WTC11 (cell line): ENCODE measurements around the gene SLC27A6. TPM values are rescaled to one million over a fixed set of nuclear protein-coding genes. Genes with fewer than 3 reads are reported as not detected.

Experiments used
- ATAC-seq: fragments of 200-7000 bp; cut with Tn5 transposase; 2 replicates; pipeline ENCODE4 v1.10.0; 2021; ENCODE audit warnings: mild to moderate bottlenecking, moderate library complexity
- CTCF ChIA-PET: fragments of 300-600 bp; sonication (Branson Sonifier 250); formaldehyde crosslinking; loops from one replicate; lab custom pipeline; 2021; ENCODE audit warnings: antibody characterized with exemption; lab: Charles Lee
- POLR2A ChIA-PET: fragments of 350-600 bp; sonication (Branson Sonifier 250); formaldehyde crosslinking; loops from one replicate; lab custom pipeline; 2021; ENCODE audit warnings: antibody characterized with exemption; lab: Charles Lee
- DNase-seq: peaks from one replicate; pipeline ENCODE4 v3.0.0; 2021; ENCODE audit warnings: low spot score
- H3K27ac Mint-ChIP-seq: 2 replicates; pipeline ENCODE4 v1.8.0; 2021; ENCODE audit warnings: mixed read lengths
- H3K27me3 Mint-ChIP-seq: 2 replicates; pipeline ENCODE4 v1.8.0; 2021; ENCODE audit warnings: low read depth, mild to moderate bottlenecking, moderate library complexity, mixed read lengths
- H3K36me3 Mint-ChIP-seq: 2 replicates; pipeline ENCODE4 v1.8.0; 2021; ENCODE audit warnings: mixed read lengths
- H3K4me1 Mint-ChIP-seq: 2 replicates; pipeline ENCODE4 v1.8.0; 2022; ENCODE audit warnings: mixed read lengths
- H3K4me3 Mint-ChIP-seq: 2 replicates; pipeline ENCODE4 v1.8.0; 2021; ENCODE audit warnings: mild to moderate bottlenecking, moderate library complexity, mixed read lengths
- H3K9me3 Mint-ChIP-seq: 2 replicates; pipeline ENCODE4 v1.8.0; 2021; ENCODE audit warnings: mixed read lengths
- E2F4 ChIP-seq: sonication (generic); formaldehyde crosslinking; IDR thresholded peaks from 2 replicates; pipeline ENCODE4 v1.8.1; 2022; ENCODE audit warnings: low read depth, mild to moderate bottlenecking, moderate library complexity, missing genetic modification reagents, borderline replicate concordance
- ELF4 ChIP-seq: sonication (generic); formaldehyde crosslinking; IDR thresholded peaks from 2 replicates; pipeline ENCODE4 v1.8.1; 2022; ENCODE audit warnings: low read depth, mild to moderate bottlenecking, moderate library complexity, missing genetic modification reagents
- EMX1 ChIP-seq: fragments of 250-450 bp; sonication (Bioruptor Pico); IDR thresholded peaks from 2 replicates; pipeline ENCODE4 v1.8.0; 2021; ENCODE audit warnings: mild to moderate bottlenecking
- FOXP1 ChIP-seq: sonication (generic); formaldehyde crosslinking; IDR thresholded peaks from 2 replicates; pipeline ENCODE4 v1.8.0; 2022; ENCODE audit warnings: missing genetic modification reagents, mild to moderate bottlenecking, moderate library complexity, borderline replicate concordance
- HMGA2 ChIP-seq: fragments of 250-450 bp; sonication (Bioruptor Pico); IDR thresholded peaks from 2 replicates; pipeline ENCODE4 v1.4.0; 2021; ENCODE audit warnings: mild to moderate bottlenecking, moderate library complexity
- IRF2 ChIP-seq: sonication (generic); formaldehyde crosslinking; IDR thresholded peaks from 2 replicates; pipeline ENCODE4 v1.8.0; 2022; ENCODE audit warnings: low read depth, missing genetic modification reagents, borderline replicate concordance
- JAZF1 ChIP-seq: fragments of 250-450 bp; sonication (Bioruptor Pico); IDR thresholded peaks from 2 replicates; pipeline ENCODE4 v1.9.0; 2021; ENCODE audit warnings: moderate library complexity, mild to moderate bottlenecking, inconsistent platforms
- MAX ChIP-seq: sonication (generic); formaldehyde crosslinking; IDR thresholded peaks from 2 replicates; pipeline ENCODE4 v1.8.0; 2022; ENCODE audit warnings: mild to moderate bottlenecking, missing genetic modification reagents
- NFE2L1 ChIP-seq: sonication (generic); formaldehyde crosslinking; IDR thresholded peaks from 2 replicates; pipeline ENCODE4 v1.8.1; 2023; ENCODE audit warnings: missing genetic modification reagents
- OVOL2 ChIP-seq: fragments of 250-450 bp; sonication (Bioruptor Pico); IDR thresholded peaks from 2 replicates; pipeline ENCODE4 v1.9.0; 2021; ENCODE audit warnings: mild to moderate bottlenecking, borderline replicate concordance
- TCF7 ChIP-seq: sonication (generic); formaldehyde crosslinking; IDR thresholded peaks from 2 replicates; pipeline ENCODE4 v1.8.0; 2022; ENCODE audit warnings: mild to moderate bottlenecking, low read depth, missing genetic modification reagents, moderate library complexity
- TEAD1 ChIP-seq: sonication (generic); formaldehyde crosslinking; IDR thresholded peaks from 2 replicates; pipeline ENCODE4 v1.8.0; 2022; ENCODE audit warnings: mild to moderate bottlenecking, missing genetic modification reagents
- ZBTB21 ChIP-seq: sonication (generic); formaldehyde crosslinking; IDR thresholded peaks from 2 replicates; pipeline ENCODE4 v1.8.1; 2023; ENCODE audit warnings: mild to moderate bottlenecking, missing genetic modification reagents, borderline replicate concordance
- ZNF138 ChIP-seq: sonication (generic); formaldehyde crosslinking; conservative IDR thresholded peaks from 2 replicates; pipeline ENCODE4 v1.8.1; 2022; ENCODE audit warnings: mild to moderate bottlenecking, moderate library complexity, missing genetic modification reagents
- ZNF396 ChIP-seq: fragments of 250-450 bp; sonication (Bioruptor Pico); IDR thresholded peaks from 2 replicates; pipeline ENCODE4 v1.8.0; 2021; ENCODE audit warnings: mild to moderate bottlenecking, moderate library complexity, borderline replicate concordance
- ZNF532 ChIP-seq: fragments of 250-450 bp; sonication (Bioruptor Pico); IDR thresholded peaks from 2 replicates; pipeline ENCODE4 v1.9.0; 2021; ENCODE audit warnings: mild to moderate bottlenecking, borderline replicate concordance
- total RNA-seq: library from RNA; stranded (reverse); gene quantifications from 3 replicates; pipeline ENCODE4 v1.2.3, GENCODE V29; 2021
- TF ChIP-seq, protein P1 (sequence below): fragments of 250-450 bp; sonication (Bioruptor Pico); IDR thresholded peaks from 2 replicates; pipeline ENCODE4 v2.1.2; 2022; ENCODE audit warnings: mild to moderate bottlenecking, moderate library complexity
- TF ChIP-seq, protein P2 (sequence below): sonication (generic); formaldehyde crosslinking; IDR thresholded peaks from 2 replicates; pipeline ENCODE4 v1.8.0; 2023; ENCODE audit warnings: mild to moderate bottlenecking, missing genetic modification reagents
- TF ChIP-seq, protein P3 (sequence below): sonication (generic); formaldehyde crosslinking; conservative IDR thresholded peaks from 2 replicates; pipeline ENCODE4 v1.8.1; 2023; ENCODE audit warnings: mild to moderate bottlenecking, low read depth, missing genetic modification reagents, moderate library complexity
- TF ChIP-seq, protein P4 (sequence below): sonication (generic); formaldehyde crosslinking; IDR thresholded peaks from 2 replicates; pipeline ENCODE4 v1.8.0; 2022; ENCODE audit warnings: missing genetic modification reagents

The SLC27A6 gene
- total RNA-seq, 1 experiment from 2014 or later, result 3.6 TPM

DNA sequence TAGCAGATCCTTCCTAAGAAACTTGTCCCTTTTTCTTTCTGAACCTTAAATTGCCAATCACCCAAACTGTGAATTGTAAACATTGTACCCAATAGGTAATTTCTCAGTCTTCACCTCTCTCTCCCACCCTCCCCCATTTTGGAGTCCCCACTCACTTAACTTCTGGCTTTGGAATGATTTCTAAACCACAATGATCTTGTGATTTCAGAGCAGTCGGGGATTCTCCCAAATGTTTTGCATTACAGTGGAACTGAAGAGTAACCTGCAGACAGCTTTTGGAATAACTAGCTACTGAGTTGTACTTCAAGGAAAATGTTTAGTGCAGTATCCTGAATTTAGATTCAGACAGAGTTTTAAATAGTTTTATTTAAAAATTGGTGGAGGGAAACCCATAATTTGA is 19.2 kb downstream of the SLC27A6 start:
- TF ChIP-seq TEAD1 (CRISPR knock-in tag) (no peak), TCF7 (CRISPR knock-in tag) (no peak), ZBTB21 (CRISPR knock-in tag) (no peak), HMGA2 (CRISPR knock-in tag) (no peak), ELF4 (CRISPR knock-in tag) (no peak), EMX1 (no peak), ZNF396 (CRISPR knock-in tag) (no peak), OVOL2 (CRISPR knock-in tag) (no peak)
- TF ChIP-seq, protein P1, sequence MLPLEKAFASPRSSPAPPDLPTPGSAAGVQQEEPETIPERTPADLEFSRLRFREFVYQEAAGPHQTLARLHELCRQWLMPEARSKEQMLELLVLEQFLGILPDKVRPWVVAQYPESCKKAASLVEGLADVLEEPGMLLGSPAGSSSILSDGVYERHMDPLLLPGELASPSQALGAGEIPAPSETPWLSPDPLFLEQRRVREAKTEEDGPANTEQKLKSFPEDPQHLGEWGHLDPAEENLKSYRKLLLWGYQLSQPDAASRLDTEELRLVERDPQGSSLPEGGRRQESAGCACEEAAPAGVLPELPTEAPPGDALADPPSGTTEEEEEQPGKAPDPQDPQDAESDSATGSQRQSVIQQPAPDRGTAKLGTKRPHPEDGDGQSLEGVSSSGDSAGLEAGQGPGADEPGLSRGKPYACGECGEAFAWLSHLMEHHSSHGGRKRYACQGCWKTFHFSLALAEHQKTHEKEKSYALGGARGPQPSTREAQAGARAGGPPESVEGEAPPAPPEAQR, result no peak
- TF ChIP-seq, protein P2, sequence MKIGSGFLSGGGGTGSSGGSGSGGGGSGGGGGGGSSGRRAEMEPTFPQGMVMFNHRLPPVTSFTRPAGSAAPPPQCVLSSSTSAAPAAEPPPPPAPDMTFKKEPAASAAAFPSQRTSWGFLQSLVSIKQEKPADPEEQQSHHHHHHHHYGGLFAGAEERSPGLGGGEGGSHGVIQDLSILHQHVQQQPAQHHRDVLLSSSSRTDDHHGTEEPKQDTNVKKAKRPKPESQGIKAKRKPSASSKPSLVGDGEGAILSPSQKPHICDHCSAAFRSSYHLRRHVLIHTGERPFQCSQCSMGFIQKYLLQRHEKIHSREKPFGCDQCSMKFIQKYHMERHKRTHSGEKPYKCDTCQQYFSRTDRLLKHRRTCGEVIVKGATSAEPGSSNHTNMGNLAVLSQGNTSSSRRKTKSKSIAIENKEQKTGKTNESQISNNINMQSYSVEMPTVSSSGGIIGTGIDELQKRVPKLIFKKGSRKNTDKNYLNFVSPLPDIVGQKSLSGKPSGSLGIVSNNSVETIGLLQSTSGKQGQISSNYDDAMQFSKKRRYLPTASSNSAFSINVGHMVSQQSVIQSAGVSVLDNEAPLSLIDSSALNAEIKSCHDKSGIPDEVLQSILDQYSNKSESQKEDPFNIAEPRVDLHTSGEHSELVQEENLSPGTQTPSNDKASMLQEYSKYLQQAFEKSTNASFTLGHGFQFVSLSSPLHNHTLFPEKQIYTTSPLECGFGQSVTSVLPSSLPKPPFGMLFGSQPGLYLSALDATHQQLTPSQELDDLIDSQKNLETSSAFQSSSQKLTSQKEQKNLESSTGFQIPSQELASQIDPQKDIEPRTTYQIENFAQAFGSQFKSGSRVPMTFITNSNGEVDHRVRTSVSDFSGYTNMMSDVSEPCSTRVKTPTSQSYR, result no peak
- TF ChIP-seq, protein P3, sequence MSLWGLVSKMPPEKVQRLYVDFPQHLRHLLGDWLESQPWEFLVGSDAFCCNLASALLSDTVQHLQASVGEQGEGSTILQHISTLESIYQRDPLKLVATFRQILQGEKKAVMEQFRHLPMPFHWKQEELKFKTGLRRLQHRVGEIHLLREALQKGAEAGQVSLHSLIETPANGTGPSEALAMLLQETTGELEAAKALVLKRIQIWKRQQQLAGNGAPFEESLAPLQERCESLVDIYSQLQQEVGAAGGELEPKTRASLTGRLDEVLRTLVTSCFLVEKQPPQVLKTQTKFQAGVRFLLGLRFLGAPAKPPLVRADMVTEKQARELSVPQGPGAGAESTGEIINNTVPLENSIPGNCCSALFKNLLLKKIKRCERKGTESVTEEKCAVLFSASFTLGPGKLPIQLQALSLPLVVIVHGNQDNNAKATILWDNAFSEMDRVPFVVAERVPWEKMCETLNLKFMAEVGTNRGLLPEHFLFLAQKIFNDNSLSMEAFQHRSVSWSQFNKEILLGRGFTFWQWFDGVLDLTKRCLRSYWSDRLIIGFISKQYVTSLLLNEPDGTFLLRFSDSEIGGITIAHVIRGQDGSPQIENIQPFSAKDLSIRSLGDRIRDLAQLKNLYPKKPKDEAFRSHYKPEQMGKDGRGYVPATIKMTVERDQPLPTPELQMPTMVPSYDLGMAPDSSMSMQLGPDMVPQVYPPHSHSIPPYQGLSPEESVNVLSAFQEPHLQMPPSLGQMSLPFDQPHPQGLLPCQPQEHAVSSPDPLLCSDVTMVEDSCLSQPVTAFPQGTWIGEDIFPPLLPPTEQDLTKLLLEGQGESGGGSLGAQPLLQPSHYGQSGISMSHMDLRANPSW (CRISPR knock-in tag), result no peak
- TF ChIP-seq, protein P4, sequence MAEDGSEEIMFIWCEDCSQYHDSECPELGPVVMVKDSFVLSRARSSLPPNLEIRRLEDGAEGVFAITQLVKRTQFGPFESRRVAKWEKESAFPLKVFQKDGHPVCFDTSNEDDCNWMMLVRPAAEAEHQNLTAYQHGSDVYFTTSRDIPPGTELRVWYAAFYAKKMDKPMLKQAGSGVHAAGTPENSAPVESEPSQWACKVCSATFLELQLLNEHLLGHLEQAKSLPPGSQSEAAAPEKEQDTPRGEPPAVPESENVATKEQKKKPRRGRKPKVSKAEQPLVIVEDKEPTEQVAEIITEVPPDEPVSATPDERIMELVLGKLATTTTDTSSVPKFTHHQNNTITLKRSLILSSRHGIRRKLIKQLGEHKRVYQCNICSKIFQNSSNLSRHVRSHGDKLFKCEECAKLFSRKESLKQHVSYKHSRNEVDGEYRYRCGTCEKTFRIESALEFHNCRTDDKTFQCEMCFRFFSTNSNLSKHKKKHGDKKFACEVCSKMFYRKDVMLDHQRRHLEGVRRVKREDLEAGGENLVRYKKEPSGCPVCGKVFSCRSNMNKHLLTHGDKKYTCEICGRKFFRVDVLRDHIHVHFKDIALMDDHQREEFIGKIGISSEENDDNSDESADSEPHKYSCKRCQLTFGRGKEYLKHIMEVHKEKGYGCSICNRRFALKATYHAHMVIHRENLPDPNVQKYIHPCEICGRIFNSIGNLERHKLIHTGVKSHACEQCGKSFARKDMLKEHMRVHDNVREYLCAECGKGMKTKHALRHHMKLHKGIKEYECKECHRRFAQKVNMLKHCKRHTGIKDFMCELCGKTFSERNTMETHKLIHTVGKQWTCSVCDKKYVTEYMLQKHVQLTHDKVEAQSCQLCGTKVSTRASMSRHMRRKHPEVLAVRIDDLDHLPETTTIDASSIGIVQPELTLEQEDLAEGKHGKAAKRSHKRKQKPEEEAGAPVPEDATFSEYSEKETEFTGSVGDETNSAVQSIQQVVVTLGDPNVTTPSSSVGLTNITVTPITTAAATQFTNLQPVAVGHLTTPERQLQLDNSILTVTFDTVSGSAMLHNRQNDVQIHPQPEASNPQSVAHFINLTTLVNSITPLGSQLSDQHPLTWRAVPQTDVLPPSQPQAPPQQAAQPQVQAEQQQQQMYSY, result no peak
- H3K4me3 Mint-ChIP-seq, result no peak overlapping the region
- ATAC-seq (peak; percentile 77), DNase-seq (no peak)
- H3K4me1 Mint-ChIP-seq, result peaks cover 14% of the 10 kb centered on the region
- peak overlapping the region; percentile 73 for H3K27ac Mint-ChIP-seq
- ChIA-PET POLR2A (no interaction called here), CTCF (no interaction called here)
- no peaks in the 10 kb centered on the region for H3K9me3 Mint-ChIP-seq
- H3K27me3 Mint-ChIP-seq, result no peaks in the 10 kb centered on the region
- no peaks in the 10 kb centered on the region for H3K36me3 Mint-ChIP-seq

GRCh38 chr5:128988476-128988875 is 23.2 kb downstream of the SLC27A6 start:
- no peak overlapping the region for H3K4me3 Mint-ChIP-seq
- ChIA-PET POLR2A (no interaction called here), CTCF (no interaction called here)
- H3K27ac Mint-ChIP-seq, result no peak overlapping the region
- DNase-seq (no peak), ATAC-seq (no peak)
- no peaks in the 10 kb centered on the region for H3K36me3 Mint-ChIP-seq
- no peaks in the 10 kb centered on the region for H3K9me3 Mint-ChIP-seq
- H3K4me1 Mint-ChIP-seq, result peaks cover 14% of the 10 kb centered on the region
- H3K27me3 Mint-ChIP-seq, result no peaks in the 10 kb centered on the region
- no peak for TF ChIP-seq ZNF138 (CRISPR knock-in tag)
- TF ChIP-seq NFE2L1 (CRISPR knock-in tag), result no peak
- no peak for TF ChIP-seq MAX (CRISPR knock-in tag)
- no peak for TF ChIP-seq ZNF532 (CRISPR knock-in tag)
- no peak for TF ChIP-seq E2F4 (CRISPR knock-in tag)
- no peak for TF ChIP-seq JAZF1 (CRISPR knock-in tag)
- no peak for TF ChIP-seq IRF2 (CRISPR knock-in tag)
- no peak for TF ChIP-seq ELF4 (CRISPR knock-in tag)
- TF ChIP-seq FOXP1 (CRISPR knock-in tag), result no peak
